ENCODE measurements around the gene FAM210B.

FAM210B gene

GRCh38 chr20:56358600-56359211 is at the start of gene FAM210B:
TSS of gene FAM210B (plus strand) at chr20:56358974. CDS start at chr20:56359006, 32 bp downstream.
- no peaks in the 10 kb centered on the region for H3K36me3 ChIP-seq (ENCODE audit: insufficient read depth)
- H3K9ac ChIP-seq, result peak within 1 kb of the TSS; percentile 34; the same call in 1 of the 2 replicates
- TF ChIP-seq CTCF (conservative IDR thresholded peaks at IDR 0.05; ENCODE audit: low read depth, low read length), result no peak
- no peaks in the 10 kb centered on the region for H3K27me3 ChIP-seq (ENCODE audit: insufficient read depth, low read depth)
- no peak within 1 kb of the TSS for H3K27ac ChIP-seq
- peak within 1 kb of the TSS; percentile 98 for H3K4me2 ChIP-seq
- peak within 1 kb of the TSS; percentile 100 for H2AFZ ChIP-seq (ENCODE audit: low read depth)
- H3K4me3 ChIP-seq (IDR thresholded peaks at IDR 0.05; ENCODE audit: insufficient read depth, low read depth, low read length), result no peak within 1 kb of the TSS
- no peaks in the 10 kb centered on the region for H4K20me1 ChIP-seq (ENCODE audit: insufficient read depth)
- H3K79me2 ChIP-seq (ENCODE audit: insufficient read depth, low read depth), result no peaks in the 10 kb centered on the region
- H3K4me1 ChIP-seq (ENCODE audit: low read depth, poor library complexity, severe bottlenecking), result peaks cover 9% of the 10 kb centered on the region

DNA sequence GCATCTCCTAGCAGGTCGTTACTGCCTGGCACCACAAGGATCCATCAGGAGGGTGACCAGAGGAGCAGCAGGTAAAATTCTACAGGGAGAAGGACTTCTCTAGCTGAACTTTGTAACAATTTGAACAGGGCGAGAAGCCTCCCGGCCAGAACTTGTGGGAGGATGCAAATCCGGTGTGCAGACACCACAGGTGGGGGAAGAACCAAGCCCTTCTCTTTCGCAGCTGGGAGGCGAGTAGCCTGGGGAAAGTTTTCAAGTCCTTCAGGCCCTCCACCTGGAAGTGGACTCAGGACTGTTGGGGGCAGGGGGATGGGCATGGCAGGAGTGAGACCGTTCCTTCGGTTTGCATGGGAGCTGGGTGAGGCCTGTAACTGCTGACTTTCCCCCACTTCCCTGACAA is 42.7 kb upstream of the FAM210B start:
- no peak for TF ChIP-seq CTCF (conservative IDR thresholded peaks at IDR 0.05; ENCODE audit: low read depth, low read length)
- H3K36me3 ChIP-seq (ENCODE audit: insufficient read depth), result no peaks in the 10 kb centered on the region

GRCh38 chr20:56316483-56316882 is 42.3 kb upstream of the FAM210B start:
- no peaks in the 10 kb centered on the region for H3K79me2 ChIP-seq (ENCODE audit: insufficient read depth, low read depth)
- no peak overlapping the region for H3K27ac ChIP-seq
- no peaks in the 10 kb centered on the region for H3K36me3 ChIP-seq (ENCODE audit: insufficient read depth)
- H3K4me3 ChIP-seq (IDR thresholded peaks at IDR 0.05; ENCODE audit: insufficient read depth, low read depth, low read length), result no peak overlapping the region
- no peaks in the 10 kb centered on the region for H3K27me3 ChIP-seq (ENCODE audit: insufficient read depth, low read depth)
- no peak overlapping the region for H3K4me2 ChIP-seq
- H2AFZ ChIP-seq (ENCODE audit: low read depth), result no peak overlapping the region
- H3K9ac ChIP-seq, result no peak overlapping the region
- no peaks in the 10 kb centered on the region for H3K4me1 ChIP-seq (ENCODE audit: low read depth, poor library complexity, severe bottlenecking)
- H4K20me1 ChIP-seq (ENCODE audit: insufficient read depth), result no peaks in the 10 kb centered on the region
- no peak for TF ChIP-seq CTCF (conservative IDR thresholded peaks at IDR 0.05; ENCODE audit: low read depth, low read length)

More for the DNA sequence above, 42.7 kb upstream of the FAM210B start:
- Histone ChIP-seq H3K79me2 (ENCODE audit: insufficient read depth, low read depth) (no peaks in the 10 kb centered on the region), H3K4me2 (no peak overlapping the region), H3K4me1 (ENCODE audit: low read depth, poor library complexity, severe bottlenecking) (no peaks in the 10 kb centered on the region), H3K27ac (no peak overlapping the region), H3K27me3 (ENCODE audit: insufficient read depth, low read depth) (no peaks in the 10 kb centered on the region), H3K9ac (no peak overlapping the region), H4K20me1 (ENCODE audit: insufficient read depth) (no peaks in the 10 kb centered on the region), H2AFZ (ENCODE audit: low read depth) (no peak overlapping the region), H3K4me3 (IDR thresholded peaks at IDR 0.05; ENCODE audit: insufficient read depth, low read depth, low read length) (no peak overlapping the region)

DNA sequence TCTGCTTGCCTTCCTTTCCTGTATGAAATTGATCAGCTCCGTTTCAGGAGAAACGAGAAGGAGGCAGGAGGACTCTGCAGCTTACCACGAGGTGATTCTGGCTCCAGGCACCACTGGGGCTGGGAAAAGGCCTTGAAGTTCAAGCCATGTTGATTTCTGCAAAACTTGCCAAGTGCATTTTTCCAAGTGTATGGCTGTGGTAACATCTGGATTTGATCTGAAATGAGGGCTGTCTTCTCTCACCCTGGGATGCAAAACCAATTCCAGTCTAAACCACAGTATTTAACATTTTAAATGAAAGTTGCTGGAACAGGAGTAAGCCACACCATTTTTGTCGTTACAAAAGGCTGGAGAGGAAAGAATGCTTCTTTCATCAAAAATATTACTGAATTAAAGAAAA is 36.1 kb upstream of the FAM210B start:
- no peaks in the 10 kb centered on the region for H3K27me3 ChIP-seq (ENCODE audit: insufficient read depth, low read depth)
- TF ChIP-seq CTCF (conservative IDR thresholded peaks at IDR 0.05; ENCODE audit: low read depth, low read length), result no peak

More for the DNA sequence above, 36.1 kb upstream of the FAM210B start:
- H3K27ac ChIP-seq, result no peak overlapping the region
- no peak overlapping the region for H2AFZ ChIP-seq (ENCODE audit: low read depth)
- H3K79me2 ChIP-seq (ENCODE audit: insufficient read depth, low read depth), result no peaks in the 10 kb centered on the region
- no peaks in the 10 kb centered on the region for H3K36me3 ChIP-seq (ENCODE audit: insufficient read depth)
- H3K4me3 ChIP-seq (IDR thresholded peaks at IDR 0.05; ENCODE audit: insufficient read depth, low read depth, low read length), result no peak overlapping the region
- no peak overlapping the region for H3K9ac ChIP-seq
- no peaks in the 10 kb centered on the region for H4K20me1 ChIP-seq (ENCODE audit: insufficient read depth)
- no peaks in the 10 kb centered on the region for H3K4me1 ChIP-seq (ENCODE audit: low read depth, poor library complexity, severe bottlenecking)
- no peak overlapping the region for H3K4me2 ChIP-seq
